H9 (cell line): ENCODE results near the gene FMN1. TPM values are rescaled to one million over a fixed set of nuclear protein-coding genes. Genes with fewer than 3 reads are reported as not detected.

Experiments
- DNase-seq: peaks from one replicate; pipeline ENCODE4 v3.0.0-alpha.2; 2017
- H2AFZ ChIP-seq: one replicate; pipeline ENCODE4 v1.6.1; 2013; ENCODE audit warnings: mild to moderate bottlenecking, low read length, control low read depth, moderate library complexity
- H2AK5ac ChIP-seq: 2 replicates; pipeline ENCODE4 v1.6.1; 2013; ENCODE audit warnings: low read length, control low read depth, mixed read lengths; ENCODE audit not compliant: insufficient read length
- H2BK120ac ChIP-seq: one replicate; pipeline ENCODE4 v1.6.1; 2013; ENCODE audit warnings: low read depth, mild to moderate bottlenecking, low read length, control low read depth, inconsistent platforms; ENCODE audit not compliant: poor library complexity, severe bottlenecking
- H2BK12ac ChIP-seq: 2 replicates; pipeline ENCODE4 v1.6.1; 2013; ENCODE audit warnings: low read length, control low read depth, mixed read lengths, low read depth; ENCODE audit not compliant: insufficient read length
- H2BK15ac ChIP-seq: 2 replicates; pipeline ENCODE4 v1.6.1; 2013; ENCODE audit warnings: low read depth, low read length, control low read depth
- H2BK20ac ChIP-seq: one replicate; pipeline ENCODE4 v1.6.1; 2013; ENCODE audit warnings: low read depth, mild to moderate bottlenecking, low read length, control low read depth, inconsistent platforms; ENCODE audit not compliant: poor library complexity, severe bottlenecking
- H2BK5ac ChIP-seq: 2 replicates; pipeline ENCODE4 v1.6.1; 2013; ENCODE audit warnings: low read length, control low read depth, mixed read lengths; ENCODE audit not compliant: insufficient read length
- H3K14ac ChIP-seq: 2 replicates; pipeline ENCODE4 v1.6.1; 2013; ENCODE audit warnings: low read length, control low read depth; ENCODE audit not compliant: insufficient read depth
- H3K18ac ChIP-seq: 2 replicates; pipeline ENCODE4 v1.6.1; 2013; ENCODE audit warnings: low read depth, mild to moderate bottlenecking, mixed read lengths, low read length, control low read depth; ENCODE audit not compliant: insufficient read length
- H3K23ac ChIP-seq: 2 replicates; pipeline ENCODE4 v1.6.1; 2013; ENCODE audit warnings: low read length, control low read depth, mixed read lengths, low read depth; ENCODE audit not compliant: insufficient read length
- H3K23me2 ChIP-seq: 2 replicates; pipeline ENCODE4 v1.6.1; 2013; ENCODE audit warnings: low read depth, mild to moderate bottlenecking, mixed read lengths, low read length, control low read depth; ENCODE audit not compliant: insufficient read length, poor library complexity, severe bottlenecking
- H3K27ac ChIP-seq: 2 replicates; pipeline ENCODE4 v1.5.1; 2013; ENCODE audit warnings: low read length, control low read depth, mixed read lengths, low read depth; ENCODE audit not compliant: insufficient read length
- H3K27me3 ChIP-seq: 2 replicates; pipeline ENCODE4 v1.6.1; 2013; ENCODE audit warnings: low read length, control low read depth, inconsistent platforms; ENCODE audit not compliant: insufficient read depth
- H3K4ac ChIP-seq: 2 replicates; pipeline ENCODE4 v1.6.1; 2013; ENCODE audit warnings: low read depth, mild to moderate bottlenecking, control low read depth, inconsistent platforms, low read length, moderate library complexity
- H3K4me1 ChIP-seq: 2 replicates; pipeline ENCODE4 v1.6.1; 2013; ENCODE audit warnings: low read length, control low read depth, inconsistent platforms; ENCODE audit not compliant: insufficient read depth
- H3K4me2 ChIP-seq: 2 replicates; pipeline ENCODE4 v1.6.1; 2013; ENCODE audit warnings: low read length, control low read depth, mixed read lengths; ENCODE audit not compliant: insufficient read length, insufficient read depth
- H3K56ac ChIP-seq: 2 replicates; pipeline ENCODE4 v1.6.1; 2013; ENCODE audit warnings: low read depth, mild to moderate bottlenecking, mixed read lengths, low read length, control low read depth; ENCODE audit not compliant: insufficient read length
- H3K79me1 ChIP-seq: 2 replicates; pipeline ENCODE4 v1.6.1; 2013; ENCODE audit warnings: low read depth, mild to moderate bottlenecking, moderate library complexity, low read length, control low read depth, inconsistent platforms; ENCODE audit not compliant: insufficient read depth, poor library complexity, severe bottlenecking
- H3K79me2 ChIP-seq: 2 replicates; pipeline ENCODE4 v1.6.1; 2013; ENCODE audit warnings: low read length, control low read depth, inconsistent platforms; ENCODE audit not compliant: insufficient read depth
- H3K9ac ChIP-seq: 2 replicates; pipeline ENCODE4 v1.6.1; 2013; ENCODE audit warnings: low read length, control low read depth, mixed read lengths; ENCODE audit not compliant: insufficient read length; ENCODE audit errors: extremely low read depth
- H3K9me3 ChIP-seq: one replicate; pipeline ENCODE4 v1.6.1; 2013; ENCODE audit warnings: low read depth, low read length, inconsistent platforms; ENCODE audit not compliant: control insufficient read depth
- H3T11ph ChIP-seq: one replicate; pipeline ENCODE4 v1.6.1; 2013; ENCODE audit warnings: mild to moderate bottlenecking, low read length, control low read depth, inconsistent platforms
- H4K20me1 ChIP-seq: one replicate; pipeline ENCODE4 v1.6.1; 2013; ENCODE audit not compliant: control insufficient read depth, insufficient read length, insufficient read depth
- H4K5ac ChIP-seq: 2 replicates; pipeline ENCODE4 v1.6.1; 2013; ENCODE audit warnings: low read depth, mild to moderate bottlenecking, mixed read lengths, low read length, control low read depth; ENCODE audit not compliant: insufficient read length
- H4K8ac ChIP-seq: replicated peaks from 2 replicates; pipeline ENCODE4 v1.6.1; 2013; ENCODE audit warnings: low read length, control low read depth, mixed read lengths, low read depth; ENCODE audit not compliant: insufficient read length
- H4K91ac ChIP-seq: 2 replicates; pipeline ENCODE4 v1.6.1; 2013; ENCODE audit warnings: low read depth, mild to moderate bottlenecking, moderate library complexity, mixed read lengths, low read length, control low read depth; ENCODE audit not compliant: insufficient read length
- H3K27ac Mint-ChIP-seq, 3 experiments: 2 replicates in 2 of 3; 3 replicates in 1 of 3; pipeline ENCODE4 v1.8.0; 2020 to 2021; ENCODE audit warnings: mixed read lengths in 3 of 3, mild to moderate bottlenecking in 1 of 3, moderate library complexity in 1 of 3
- H3K27me3 Mint-ChIP-seq: 2 replicates; pipeline ENCODE4 v1.8.0; 2021; ENCODE audit warnings: low read depth, mild to moderate bottlenecking, moderate library complexity, mixed read lengths
- H3K36me3 Mint-ChIP-seq, 3 experiments: 2 replicates in 2 of 3; 3 replicates in 1 of 3; pipeline ENCODE4 v1.8.0; 2020 to 2021; ENCODE audit warnings: low read depth in 3 of 3, mixed read lengths in 3 of 3; ENCODE audit not compliant: insufficient read depth in 1 of 3
- H3K4me1 Mint-ChIP-seq, 2 experiments: 2 replicates each; pipeline ENCODE4 v1.8.0; 2020; ENCODE audit warnings: mixed read lengths in 2 of 2
- H3K4me3 Mint-ChIP-seq, 2 experiments: 2 replicates in 1 of 2; 3 replicates in 1 of 2; pipeline ENCODE4 v1.8.0; 2020 to 2021; ENCODE audit warnings: mild to moderate bottlenecking in 2 of 2, mixed read lengths in 2 of 2, moderate library complexity in 1 of 2
- H3K9me3 Mint-ChIP-seq, 2 experiments: 2 replicates in 1 of 2; 3 replicates in 1 of 2; pipeline ENCODE4 v1.8.0; 2020; ENCODE audit warnings: mild to moderate bottlenecking in 2 of 2, mixed read lengths in 2 of 2, moderate library complexity in 1 of 2
- CTCF ChIP-seq: fragments of 200-600 bp; sonication (generic); conservative IDR thresholded peaks from 3 replicates; pipeline ENCODE4 v1.8.0; 2021; ENCODE audit warnings: antibody characterized with exemption, mild to moderate bottlenecking
- WGBS: extraction: QIAGEN DNeasy Blood & Tissue Kit; methylation state at CpG from one replicate; pipeline ENCODE4 v1.1.7; 2013; ENCODE audit warnings: missing lambda C conversion rate, low lambda C conversion rate, mixed read lengths; ENCODE audit not compliant: insufficient read length; ENCODE audit errors: extremely low coverage; 5-methylcytosine and 5-hydroxymethylcytosine counted together
- total RNA-seq: library from RNA; stranded (reverse); gene quantifications from 2 replicates; pipeline ENCODE4 v1.2.1, GENCODE V29; 2021

FMN1 gene
- total RNA-seq, 1 experiment from 2014 or later: 1.9 TPM

GRCh38 chr15:32837935-32838334 is 356.6 kb downstream of the FMN1 start:
- no peaks in the 10 kb centered on the region for H4K20me1 ChIP-seq
- Mint-ChIP-seq H3K27me3 (no peaks in the 10 kb centered on the region; the same call in 1 of the 2 replicates), H3K36me3 (peaks cover 0 to 2% (median 0%) of the 10 kb centered on the region in 3 experiments; a peak in 2 of 7 replicates), H3K4me3 (no peak overlapping the region), H3K9me3 (no peaks in the 10 kb centered on the region), H3K4me1 (peaks cover 14 to 17% of the 10 kb centered on the region in 2 experiments), H3K27ac (no peak overlapping the region)
- no peak overlapping the region for H2BK20ac ChIP-seq
- no peak overlapping the region for H4K8ac ChIP-seq
- no peaks in the 10 kb centered on the region for H3K27me3 ChIP-seq
- no peak overlapping the region for H3K4me2 ChIP-seq
- no peak overlapping the region for H2BK15ac ChIP-seq
- H2AFZ ChIP-seq: no peak overlapping the region
- TF ChIP-seq CTCF: no peak
- no peak overlapping the region for H3K23ac ChIP-seq
- no peak overlapping the region for H3K4ac ChIP-seq
- no peak for DNase-seq
- no peak overlapping the region for H3T11ph ChIP-seq
- no peaks in the 10 kb centered on the region for H3K9me3 ChIP-seq
- no peaks in the 10 kb centered on the region for H3K79me1 ChIP-seq
- no peak overlapping the region for H3K56ac ChIP-seq
- H2BK12ac ChIP-seq: no peak overlapping the region
- H2AK5ac ChIP-seq: no peak overlapping the region
- H3K27ac ChIP-seq: no peak overlapping the region
- no peak overlapping the region for H3K18ac ChIP-seq
- H2BK120ac ChIP-seq: no peak overlapping the region
- H3K79me2 ChIP-seq: no peaks in the 10 kb centered on the region
- WGBS: no CpG with 5 or more reads among the region's 8 CpGs
- no peak overlapping the region; the same call in 1 of the 2 replicates for H3K14ac ChIP-seq
- H2BK5ac ChIP-seq: no peak overlapping the region
- H3K4me1 ChIP-seq: no peaks in the 10 kb centered on the region; the same call in 1 of the 2 replicates
- H3K9ac ChIP-seq: no peak overlapping the region
- H4K91ac ChIP-seq: no peak overlapping the region
- no peak overlapping the region for H4K5ac ChIP-seq
- peaks cover 2% of the 10 kb centered on the region for H3K23me2 ChIP-seq
